IPS DF 19.7 (cell line): ENCODE measurements around the gene RFTN2.
"Not testable (repeated sequence)": the region's sequence is repeated elsewhere in the genome, so short reads cannot be mapped to it uniquely, and the experiment has no call there.

ENCODE experiments used
- DNase-seq: peaks from one replicate; pipeline ENCODE4 v3.0.0-alpha.2; 2013; ENCODE audit warnings: low read depth, low spot score

The RFTN2 gene, protein sequence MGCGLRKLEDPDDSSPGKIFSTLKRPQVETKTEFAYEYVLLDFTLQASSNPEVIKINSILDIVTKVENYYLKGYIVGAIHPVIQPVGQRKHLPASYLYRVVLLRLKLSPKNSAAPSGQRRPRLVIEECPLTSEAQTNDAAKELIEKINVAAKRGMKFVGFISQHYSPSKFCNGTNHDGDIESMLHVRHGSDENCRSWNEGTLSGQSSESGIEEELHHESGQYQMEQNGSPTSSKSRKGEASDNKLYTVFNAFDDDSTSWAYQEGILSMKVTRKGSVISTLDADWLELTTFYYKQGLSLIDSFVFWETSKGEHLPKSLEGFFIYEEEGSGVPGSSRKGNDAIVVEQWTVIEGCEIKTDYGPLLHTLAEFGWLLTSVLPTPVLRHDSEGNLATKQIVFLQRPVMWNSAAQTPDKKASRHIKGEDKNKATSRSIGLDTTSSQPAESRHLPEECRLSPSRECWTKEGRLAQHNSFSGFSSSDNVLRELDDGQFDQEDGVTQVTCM

DNA sequence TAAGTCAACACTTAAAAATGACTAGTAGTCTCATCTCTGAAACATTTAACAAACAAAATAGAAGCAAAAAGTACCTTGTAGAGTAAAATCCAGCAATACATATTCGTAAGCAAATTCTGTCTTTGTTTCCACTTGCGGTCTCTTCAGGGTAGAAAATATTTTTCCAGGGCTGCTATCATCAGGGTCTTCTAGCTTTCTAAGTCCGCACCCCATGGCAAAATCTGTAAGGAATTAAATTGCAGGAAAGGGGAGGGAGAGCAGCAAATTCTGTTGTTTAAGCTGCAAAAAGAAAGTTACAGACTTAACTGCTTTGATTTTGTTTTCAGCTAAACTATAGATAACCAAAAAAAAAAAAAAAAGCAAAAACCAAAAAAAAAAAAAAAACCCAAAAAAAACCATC lies at the start of gene RFTN2:
Gene RFTN2 (minus strand): TSS at position 342 of the 400 bp plus-strand sequence. CDS start 129 bp downstream, at position 213.
- no peak for DNase-seq

DNA sequence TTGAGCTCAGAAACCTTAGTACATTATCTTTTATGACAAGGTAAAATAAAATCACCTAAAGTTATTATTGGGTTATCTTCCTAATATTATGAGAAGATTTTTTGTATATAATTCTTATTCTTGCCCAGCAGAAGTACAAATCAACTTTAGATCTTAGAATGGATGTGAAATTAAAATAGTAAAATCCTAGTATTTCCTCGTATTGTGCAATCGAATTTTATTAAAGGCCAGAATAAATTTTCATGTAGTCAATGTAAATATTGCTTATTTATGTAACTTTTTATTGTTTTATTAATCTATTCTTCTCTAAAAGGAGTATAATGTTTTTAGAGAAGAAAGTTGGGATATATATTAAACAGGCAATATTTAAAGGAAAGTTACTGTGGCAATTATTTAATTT lies 42.5 kb upstream of the RFTN2 start:
- DNase-seq, result no peak

DNA sequence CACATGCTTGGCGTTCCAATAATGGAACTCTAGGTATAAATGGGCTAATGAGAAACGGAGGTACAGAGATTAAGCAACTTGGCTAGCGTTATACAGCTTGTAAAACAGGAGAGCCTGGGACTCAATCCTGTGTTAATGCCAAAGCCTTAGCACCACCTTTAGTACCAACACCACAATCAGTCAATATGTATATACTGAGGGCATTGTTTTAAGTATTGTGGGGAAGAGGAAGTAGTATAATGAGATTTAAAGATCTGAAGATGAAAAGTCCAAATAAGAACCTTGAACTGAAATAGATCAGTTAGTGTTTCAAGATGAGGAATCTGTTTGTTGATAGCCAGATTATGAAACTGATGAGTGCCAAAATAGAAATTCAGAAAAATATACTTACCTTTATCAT lies 37.9 kb upstream of the RFTN2 start:
- DNase-seq, result no peak

DNA sequence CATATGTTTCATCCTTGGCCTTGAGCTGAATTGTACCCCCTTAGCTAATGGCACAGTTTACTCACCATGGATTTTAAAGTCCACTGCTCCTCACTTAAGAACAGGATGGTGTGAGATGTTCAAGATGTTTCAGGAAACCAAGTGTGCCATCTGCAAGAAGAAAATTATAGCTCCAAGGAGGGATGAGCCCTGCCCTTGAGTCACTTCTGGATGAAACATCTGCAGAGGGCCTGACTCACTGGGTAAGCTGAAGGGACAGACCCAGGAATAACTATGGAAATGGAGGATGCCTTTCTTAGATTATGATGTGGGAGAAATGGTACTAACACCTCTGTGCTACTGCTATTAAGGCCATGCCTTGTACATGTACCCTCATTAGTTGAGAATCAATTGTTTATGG lies 36.2 kb upstream of the RFTN2 start:
- no peak for DNase-seq

DNA sequence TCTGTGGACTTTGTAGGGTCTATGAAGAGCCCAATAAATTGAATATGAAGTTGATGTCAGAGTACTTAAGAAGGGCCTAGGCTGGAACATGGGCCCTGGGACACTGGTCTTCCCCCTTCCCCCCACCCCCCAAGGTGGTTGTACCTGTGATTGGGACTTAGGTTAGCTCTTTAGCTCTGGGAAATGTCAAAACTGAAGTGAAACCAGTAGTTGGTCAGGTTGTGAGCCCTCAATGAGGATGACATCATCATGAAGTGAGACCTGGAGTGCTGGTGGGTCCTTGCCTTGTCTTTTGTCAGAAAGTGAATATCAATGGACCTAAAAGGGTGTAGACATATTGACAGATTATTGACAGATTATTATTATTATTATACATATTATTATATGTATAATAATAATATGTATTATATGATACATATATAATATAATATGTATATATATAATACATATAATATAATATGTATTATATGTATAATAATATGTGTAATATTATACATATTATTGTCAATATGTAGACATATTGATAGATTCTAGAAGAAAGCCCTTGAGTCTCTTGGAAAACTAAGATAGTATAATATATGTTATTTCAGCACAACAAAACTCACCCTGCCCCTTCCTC lies 35.1 kb upstream of the RFTN2 start:
- DNase-seq, result no peak

DNA sequence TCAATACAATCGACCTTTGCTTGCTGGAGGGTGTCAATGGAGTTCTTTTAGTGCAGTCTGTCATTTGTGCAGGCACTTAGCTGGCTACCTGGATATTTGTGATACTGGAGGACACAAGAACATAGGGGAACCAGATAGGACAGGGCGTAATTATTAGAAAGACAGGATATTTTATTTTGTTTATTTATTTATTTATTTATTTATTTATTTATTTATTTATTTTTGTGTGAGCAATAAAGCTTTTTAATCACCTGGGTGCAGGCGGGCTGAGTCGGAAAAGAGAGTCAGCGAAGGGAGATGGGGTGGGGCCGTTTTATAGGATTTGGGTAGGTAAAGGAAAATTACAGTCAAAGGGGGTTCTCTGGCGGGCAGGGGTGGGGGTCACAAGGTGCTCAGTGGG lies 33.8 kb upstream of the RFTN2 start:
- DNase-seq, result not testable (repeated sequence)

DNA sequence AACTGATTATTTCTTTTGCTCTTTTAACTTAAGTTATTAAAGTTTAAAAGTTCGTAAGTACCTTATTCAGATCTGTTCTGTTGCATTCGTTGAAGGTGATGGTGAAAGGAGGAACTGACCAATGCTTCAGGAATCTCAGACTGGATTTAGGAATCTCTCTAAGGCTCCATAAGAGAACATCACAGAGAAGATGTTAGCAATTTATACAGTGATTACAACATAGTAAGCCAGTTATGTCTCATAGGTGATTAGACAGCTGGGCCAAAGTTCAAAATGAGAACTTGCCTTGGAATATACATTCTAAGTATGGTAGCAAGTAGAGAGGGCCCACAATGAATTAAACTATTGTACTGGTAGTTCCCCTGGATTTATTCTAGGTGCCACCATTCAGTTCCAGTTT lies 32.9 kb upstream of the RFTN2 start:
- no peak for DNase-seq

DNA sequence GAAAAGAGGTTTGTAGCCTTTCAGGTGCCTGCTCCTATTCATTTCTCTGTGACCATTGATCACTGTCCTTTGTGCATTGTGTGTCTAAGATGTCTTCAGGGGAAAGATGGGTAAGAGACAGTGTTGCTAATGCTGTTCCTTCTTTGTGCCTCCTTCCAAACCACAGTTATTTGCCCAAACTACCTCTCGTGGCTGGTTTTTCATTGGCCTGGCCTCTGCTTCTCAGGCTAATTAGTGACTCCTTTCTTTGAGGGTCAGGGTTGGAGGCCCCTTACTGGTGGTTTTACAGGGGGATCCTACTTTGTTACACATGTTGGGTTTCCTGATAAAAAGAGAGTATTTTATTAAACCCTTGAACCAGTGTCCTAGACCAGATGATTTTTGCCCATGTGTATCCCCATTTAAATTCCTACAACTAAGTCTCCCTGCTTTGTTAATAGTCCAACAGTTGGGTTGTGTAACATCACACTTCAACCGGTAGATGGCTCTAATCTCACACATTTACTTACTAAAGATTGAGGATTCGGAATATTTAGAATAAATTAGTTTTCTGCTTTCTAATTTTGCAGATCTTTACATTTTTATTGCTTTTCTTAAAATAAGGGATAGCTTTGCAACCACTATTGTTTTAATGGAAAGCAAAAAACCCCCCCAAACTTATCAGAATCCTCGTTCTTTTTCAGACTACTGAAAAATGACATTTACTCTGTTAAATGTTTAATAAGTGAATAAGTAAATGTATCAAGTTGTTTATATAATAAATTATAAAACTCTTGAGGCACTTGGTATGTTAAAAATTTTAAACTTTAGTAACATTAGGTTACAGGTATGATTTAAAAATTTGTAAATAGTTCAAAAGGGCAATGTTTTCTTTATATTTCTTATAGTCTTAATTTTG lies 32.2 kb upstream of the RFTN2 start:
- no peak for DNase-seq

DNA sequence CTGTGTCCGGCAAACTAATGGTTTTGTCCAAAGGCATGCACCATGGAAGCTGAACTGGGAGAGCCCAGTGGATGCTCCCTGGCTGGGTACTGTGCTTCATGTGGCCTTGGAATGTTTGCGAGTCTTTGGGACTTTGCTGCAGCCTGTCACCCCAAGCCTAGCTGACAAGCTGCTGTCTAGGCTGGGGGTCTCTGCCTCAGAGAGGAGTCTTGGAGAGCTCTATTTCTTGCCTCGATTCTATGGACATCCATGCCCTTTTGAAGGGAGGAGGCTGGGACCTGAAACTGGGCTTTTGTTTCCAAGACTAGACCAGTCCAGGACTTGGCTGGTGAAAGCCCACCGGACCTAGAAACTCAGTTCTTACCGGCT lies 31.4 kb upstream of the RFTN2 start:
- no peak for DNase-seq

DNA sequence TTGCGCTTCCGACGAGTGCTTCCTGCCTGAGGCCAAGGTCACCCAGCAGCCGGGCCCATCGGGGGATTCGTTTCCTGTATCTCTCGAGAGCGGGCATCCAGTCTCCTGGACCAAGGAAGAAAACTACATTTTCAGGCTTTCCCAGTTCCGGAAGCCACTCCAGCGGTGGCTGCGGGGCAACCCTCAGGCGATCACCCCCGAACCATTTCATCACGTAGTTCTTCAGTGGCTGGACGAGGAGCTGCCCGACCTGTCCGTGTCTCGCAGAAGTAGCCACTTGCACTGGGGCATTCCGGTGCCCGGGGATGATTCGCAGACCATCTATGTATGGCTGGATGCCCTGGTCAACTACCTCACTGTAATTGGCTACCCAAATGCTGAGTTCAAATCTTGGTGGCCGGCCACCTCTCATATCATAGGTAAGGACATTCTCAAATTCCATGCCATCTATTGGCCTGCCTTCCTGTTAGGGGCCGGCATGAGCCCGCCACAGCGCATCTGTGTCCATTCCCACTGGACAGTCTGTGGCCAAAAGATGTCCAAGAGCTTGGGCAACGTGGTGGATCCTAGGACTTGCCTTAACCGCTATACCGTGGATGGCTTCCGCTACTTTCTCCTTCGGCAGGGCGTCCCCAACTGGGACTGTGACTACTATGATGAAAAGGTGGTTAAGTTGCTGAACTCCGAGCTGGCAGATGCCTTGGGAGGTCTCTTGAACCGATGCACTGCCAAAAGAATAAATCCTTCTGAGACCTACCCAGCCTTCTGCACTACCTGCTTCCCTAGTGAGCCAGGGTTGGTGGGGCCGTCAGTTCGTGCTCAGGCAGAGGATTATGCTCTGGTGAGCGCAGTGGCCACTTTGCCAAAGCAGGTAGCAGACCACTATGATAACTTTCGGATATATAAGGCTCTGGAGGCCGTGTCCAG lies 30.8 kb upstream of the RFTN2 start:
- no peak for DNase-seq

DNA sequence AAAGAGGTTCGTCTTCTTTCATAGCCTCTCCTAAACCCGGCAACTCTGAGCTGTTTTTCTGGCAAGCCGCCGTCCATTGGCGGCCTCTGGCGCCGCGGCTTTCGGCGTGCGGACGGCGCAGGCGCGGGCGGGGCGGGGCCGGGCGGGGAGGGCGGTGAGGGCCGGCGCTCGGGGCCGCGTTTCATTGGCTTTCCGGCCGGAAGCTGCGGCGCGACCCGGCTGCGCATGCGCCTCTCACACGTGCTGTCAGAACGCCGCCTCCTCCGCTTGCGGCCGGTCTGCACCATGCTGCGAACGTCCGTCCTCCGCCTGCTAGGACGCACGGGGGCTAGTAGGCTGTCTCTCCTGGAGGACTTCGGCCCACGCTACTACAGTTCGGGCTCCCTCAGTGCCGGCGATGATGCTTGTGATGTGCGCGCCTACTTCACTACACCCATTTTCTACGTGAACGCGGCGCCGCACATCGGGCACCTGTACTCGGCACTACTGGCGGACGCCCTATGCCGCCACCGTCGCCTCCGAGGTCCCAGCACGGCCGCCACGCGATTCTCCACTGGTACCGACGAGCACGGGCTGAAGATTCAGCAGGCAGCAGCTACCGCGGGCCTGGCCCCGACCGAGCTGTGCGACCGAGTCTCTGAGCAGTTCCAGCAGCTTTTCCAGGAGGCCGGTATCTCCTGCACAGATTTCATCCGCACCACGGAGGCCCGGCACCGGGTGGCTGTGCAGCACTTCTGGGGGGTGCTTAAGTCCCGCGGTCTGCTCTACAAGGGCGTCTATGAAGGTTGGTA lies 29.9 kb upstream of the RFTN2 start, which contains the start of gene MARS2:
Gene MARS2 (plus strand): TSS at position 249 of the 791 bp plus-strand sequence. CDS start 37 bp downstream, at position 286.
- DNase-seq, result no peak

DNA sequence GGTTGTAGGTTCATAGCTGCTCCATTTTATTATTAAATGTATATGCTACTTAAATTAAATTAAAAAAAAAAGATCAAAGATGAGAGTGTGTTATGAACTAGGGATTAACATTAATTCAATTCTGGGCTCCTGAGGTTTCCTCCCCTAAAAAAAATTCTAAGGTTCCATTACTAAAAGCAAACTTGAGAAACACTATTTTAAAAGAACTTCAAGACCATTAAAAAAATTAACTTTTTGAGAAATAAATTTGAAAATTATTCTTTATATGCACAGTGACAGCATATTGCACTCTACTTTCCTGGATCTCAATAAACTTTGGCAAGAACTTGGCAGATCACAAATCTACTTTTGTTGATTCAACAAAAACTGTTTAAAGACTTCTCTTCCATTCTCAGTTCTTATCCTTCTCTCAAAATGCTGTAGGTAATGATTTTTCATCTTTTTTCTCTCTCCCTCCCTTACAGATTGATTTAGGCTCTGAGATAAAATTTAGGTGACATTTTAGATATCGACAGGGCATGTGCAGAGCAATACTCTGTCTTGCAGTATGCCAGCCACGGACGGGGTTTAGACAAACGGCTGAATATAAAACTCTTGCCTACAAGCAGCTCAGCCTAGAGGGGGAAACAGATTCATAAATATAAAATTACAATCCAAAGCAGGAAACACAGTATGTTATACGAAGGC lies 29.2 kb upstream of the RFTN2 start:
- DNase-seq, result no peak

DNA sequence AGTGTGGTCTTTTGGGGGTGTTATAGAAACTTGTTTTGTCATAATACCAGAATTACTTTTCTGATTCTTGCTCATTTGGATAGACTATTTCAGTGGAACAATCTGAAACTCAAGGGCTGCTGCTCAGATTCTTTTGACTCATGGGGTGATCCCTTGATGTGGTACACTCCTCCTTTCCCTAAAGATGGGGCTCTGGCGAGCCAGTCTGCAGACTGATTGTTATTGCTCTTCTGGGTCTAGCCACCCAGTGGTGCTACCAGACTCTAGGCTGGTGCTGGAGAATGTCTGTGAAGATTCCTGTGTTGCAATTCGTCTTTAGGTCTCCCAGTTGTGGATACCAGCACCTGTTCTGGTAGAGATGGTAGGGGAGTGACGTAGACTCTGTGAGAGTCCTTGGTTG lies 25.6 kb upstream of the RFTN2 start:
- DNase-seq, result no peak

DNA sequence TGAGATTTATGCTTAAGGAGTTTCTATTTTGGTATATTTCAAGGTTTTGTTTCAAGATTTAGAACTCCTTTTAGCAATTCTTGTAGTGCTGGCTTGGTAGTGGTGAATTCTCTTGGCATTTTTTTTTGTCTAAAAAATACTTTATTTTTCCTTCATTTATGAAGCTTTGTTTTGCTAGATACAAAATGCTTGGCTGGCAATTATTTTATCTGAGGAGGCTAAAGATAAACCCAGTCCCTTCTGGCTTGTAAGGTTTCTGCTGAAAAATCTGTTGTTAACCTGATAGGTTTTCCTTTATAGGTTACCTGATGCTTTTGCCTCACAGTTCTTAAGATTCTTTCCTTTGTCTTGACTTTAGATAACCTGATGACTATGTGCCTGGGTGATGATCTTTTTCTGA lies 24.3 kb upstream of the RFTN2 start:
- DNase-seq, result not testable (repeated sequence)

DNA sequence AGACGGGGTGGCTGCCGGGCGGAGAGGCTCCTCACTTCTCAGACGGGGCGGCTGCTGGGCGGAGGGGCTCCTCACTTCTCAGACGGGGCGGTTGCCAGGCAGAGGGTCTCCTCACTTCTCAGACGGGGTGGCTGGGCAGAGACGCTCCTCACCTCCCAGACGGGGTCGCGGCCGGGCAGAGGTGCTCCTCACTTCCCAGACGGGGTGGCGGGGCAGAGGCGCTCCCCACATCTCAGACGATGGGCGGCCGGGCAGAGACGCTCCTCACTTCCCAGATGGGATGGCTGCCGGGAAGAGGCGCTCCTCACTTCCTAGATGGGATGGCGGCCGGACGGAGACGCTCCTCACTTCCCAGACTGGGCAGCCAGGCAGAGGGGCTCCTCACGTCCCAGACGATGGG lies 21.2 kb upstream of the RFTN2 start:
- not testable (repeated sequence) for DNase-seq

DNA sequence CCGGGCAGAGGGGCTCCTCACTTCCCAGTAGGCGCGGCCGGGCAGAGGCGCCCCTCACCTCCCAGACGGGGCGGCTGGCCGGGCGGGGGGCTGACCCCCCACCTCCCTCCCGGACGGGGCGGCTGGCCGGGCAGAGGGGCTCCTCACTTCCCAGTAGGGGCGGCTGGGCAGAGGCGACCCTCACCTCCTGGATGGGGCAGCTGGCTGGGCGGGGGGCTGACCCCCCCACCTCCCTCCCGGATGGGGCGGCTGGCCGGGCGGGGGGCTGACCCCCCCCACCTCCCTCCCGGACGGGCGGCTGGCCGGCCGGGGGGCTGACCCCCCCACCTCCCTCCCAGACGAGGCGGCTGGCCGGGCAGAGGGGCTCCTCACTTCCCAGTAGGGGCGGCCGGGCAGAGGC lies 20.6 kb upstream of the RFTN2 start:
- DNase-seq, result not testable (repeated sequence)

DNA sequence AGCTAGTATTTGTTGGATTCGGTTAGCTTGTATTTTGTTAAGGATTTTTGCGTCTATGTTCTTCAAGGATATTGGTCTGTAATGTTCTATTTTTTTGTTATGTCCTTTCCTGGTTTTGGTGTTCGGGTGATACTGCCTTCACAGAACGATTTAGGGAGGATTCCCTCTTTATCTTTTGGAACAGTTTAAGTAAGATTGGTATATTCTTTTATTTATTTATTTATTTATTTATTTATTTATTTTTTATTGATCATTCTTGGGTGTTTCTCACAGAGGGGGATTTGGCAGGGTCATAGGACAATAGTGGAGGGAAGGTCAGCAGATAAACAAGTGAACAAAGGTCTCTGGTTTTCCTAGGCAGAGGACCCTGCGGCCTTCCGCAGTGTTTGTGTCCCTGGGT lies 19.8 kb upstream of the RFTN2 start:
- DNase-seq, result not testable (repeated sequence)

DNA sequence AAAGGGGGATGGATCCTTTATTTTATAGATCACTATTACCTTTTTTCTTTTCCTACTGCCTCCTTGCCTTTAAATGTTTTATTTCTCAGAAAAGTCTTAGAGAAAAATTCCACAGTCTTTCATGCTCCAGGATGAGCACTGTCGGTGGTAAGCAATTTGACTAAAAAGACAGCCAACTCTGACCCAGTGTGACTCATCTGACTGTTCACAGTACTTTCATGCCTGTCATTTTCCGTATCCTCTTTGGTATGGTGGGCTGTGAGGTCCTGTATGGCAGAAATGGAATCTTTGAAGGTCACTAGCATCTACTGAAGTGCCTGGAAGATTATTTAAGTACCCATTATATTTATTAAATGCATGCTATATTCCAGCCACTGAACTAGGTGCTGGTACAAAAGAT lies 2.1 kb upstream of the RFTN2 start:
- DNase-seq, result no peak

DNA sequence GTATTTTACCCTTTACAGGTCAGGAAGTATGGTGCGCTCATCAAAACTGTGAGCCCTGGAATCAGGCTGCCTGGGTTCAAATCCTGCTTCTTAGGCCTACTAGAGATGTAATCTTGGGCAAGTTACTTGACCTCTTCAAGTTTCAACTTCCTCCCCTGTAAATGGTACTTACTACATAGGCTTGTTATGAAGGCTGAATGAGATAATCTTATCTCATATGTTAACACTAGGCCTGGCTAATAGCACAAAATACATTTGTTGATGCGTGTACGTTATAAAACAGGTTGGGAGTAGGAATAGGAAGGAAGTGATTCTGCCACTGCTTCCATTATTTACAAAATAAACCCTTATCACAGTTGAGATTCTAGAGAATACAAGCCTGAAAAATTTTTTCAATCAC lies 1.7 kb upstream of the RFTN2 start:
- DNase-seq, result no peak
